HG02852 (cell line): ENCODE measurements around the gene UBE2V1.
"Not testable (repeated sequence)": the region's sequence is repeated elsewhere in the genome, so short reads cannot be mapped to it uniquely, and the experiment has no call there.

Experiments used
- ATAC-seq: cut with Tn5 transposase; IDR thresholded peaks from one replicate; pipeline ENCODE4 v1.9.1; 2021; ENCODE audit warnings: mild to moderate bottlenecking, moderate library complexity; ENCODE audit not compliant: unreplicated experiment

The UBE2V1 gene

GRCh38 chr20:50115591-50116367, 2.8 kb upstream of the UBE2V1 start:
- peak; percentile 77 for ATAC-seq

GRCh38 chr20:50115041-50115512, 2.1 kb upstream of the UBE2V1 start:
- no peak for ATAC-seq

- ATAC-seq, result no peak
Observed at GRCh38 chr20:50113420-50114224, 672 bp upstream of the UBE2V1 start.

- no peak for ATAC-seq
Observed at GRCh38 chr20:50111829-50112495, 988 bp downstream of the UBE2V1 start.

GRCh38 chr20:50111120-50111828, 1.7 kb downstream of the UBE2V1 start:
- ATAC-seq, result no peak

GRCh38 chr20:50110141-50111047, 2.6 kb downstream of the UBE2V1 start:
- peak; percentile 29 for ATAC-seq

GRCh38 chr20:50108556-50109235, 4.3 kb downstream of the UBE2V1 start:
- no peak for ATAC-seq

- no peak for ATAC-seq
Observed at GRCh38 chr20:50107796-50108331, 5.1 kb downstream of the UBE2V1 start.

GRCh38 chr20:50107086-50107660, 5.8 kb downstream of the UBE2V1 start:
- ATAC-seq, result no peak

GRCh38 chr20:50106669-50107068, 6.3 kb downstream of the UBE2V1 start:
- not testable (repeated sequence) for ATAC-seq

- not testable (repeated sequence) for ATAC-seq
Observed at GRCh38 chr20:50103464-50104107, 9.4 kb downstream of the UBE2V1 start.

- ATAC-seq, result not testable (repeated sequence)
Observed at GRCh38 chr20:50102551-50102950, 10.4 kb downstream of the UBE2V1 start.

GRCh38 chr20:50101887-50102286, 11.1 kb downstream of the UBE2V1 start:
- no peak for ATAC-seq

GRCh38 chr20:50101281-50101680, 11.7 kb downstream of the UBE2V1 start:
- no peak for ATAC-seq

- no peak for ATAC-seq
Observed at GRCh38 chr20:50100552-50100951, 12.4 kb downstream of the UBE2V1 start.

- ATAC-seq, result no peak
Observed at GRCh38 chr20:50099565-50099991, 13.4 kb downstream of the UBE2V1 start.

GRCh38 chr20:50099113-50099512, 13.8 kb downstream of the UBE2V1 start:
- no peak for ATAC-seq

- ATAC-seq, result no peak
Observed at GRCh38 chr20:50098259-50098658, 14.7 kb downstream of the UBE2V1 start.
